Activated CD4-positive, alpha-beta T cell treated with anti-CD3 and anti-CD28 coated beads, Interleukin-2, amount 50 U/mL, for 24 hours (primary cell): Measurements from ENCODE around the gene PRRX1.

Source experiments
- DNase-seq, 2 donors: peaks; one replicate each; pipeline ENCODE4 v3.0.0-alpha.2; 2020; ENCODE audit warnings: low read depth in 1 of 2, low spot score in 1 of 2

Gene PRRX1

GRCh38 chr1:170664093-170664827 lies at the start of gene PRRX1:
Gene PRRX1 (plus strand): TSS chr1:170664131. CDS start chr1:170664219, 88 bp downstream.
- no peak for DNase-seq

- DNase-seq: no peak
Measured at GRCh38 chr1:170617591-170618330, 46.2 kb upstream of the PRRX1 start.

- DNase-seq: no peak
Measured at GRCh38 chr1:170618421-170618820, 45.5 kb upstream of the PRRX1 start.

- no peak for DNase-seq
Measured at GRCh38 chr1:170619241-170620028, 44.5 kb upstream of the PRRX1 start.

GRCh38 chr1:170620164-170620563 lies 43.8 kb upstream of the PRRX1 start:
- DNase-seq: no peak

- DNase-seq: no peak
Measured at GRCh38 chr1:170623171-170623570, 40.8 kb upstream of the PRRX1 start.

- no peak for DNase-seq
Measured at GRCh38 chr1:170624146-170624545, 39.8 kb upstream of the PRRX1 start.

- no peak for DNase-seq
Measured at GRCh38 chr1:170630977-170631376, 33.0 kb upstream of the PRRX1 start.

- DNase-seq: no peak
Measured at GRCh38 chr1:170634293-170634692, 29.6 kb upstream of the PRRX1 start.

- no peak for DNase-seq
Measured at GRCh38 chr1:170634824-170635410, 29.0 kb upstream of the PRRX1 start.

- no peak for DNase-seq
Measured at GRCh38 chr1:170640581-170640980, 23.4 kb upstream of the PRRX1 start.

GRCh38 chr1:170657275-170657853 lies 6.6 kb upstream of the PRRX1 start:
- DNase-seq: no peak

- DNase-seq: no peak
Measured at GRCh38 chr1:170659399-170660035, 4.4 kb upstream of the PRRX1 start.

GRCh38 chr1:170660281-170660713 lies 3.6 kb upstream of the PRRX1 start:
- DNase-seq: no peak

GRCh38 chr1:170660871-170661645 lies 2.9 kb upstream of the PRRX1 start:
- DNase-seq: no peak

GRCh38 chr1:170661646-170662411 lies 2.1 kb upstream of the PRRX1 start:
- DNase-seq: no peak

- DNase-seq: no peak
Measured at GRCh38 chr1:170662561-170663403, 1.1 kb upstream of the PRRX1 start.
